HG02610 (cell line): ENCODE measurements around the gene ZDHHC19.
"Not testable (repeated sequence)": the region's sequence is repeated elsewhere in the genome, so short reads cannot be mapped to it uniquely, and the experiment has no call there.

ENCODE experiments used
- ATAC-seq: cut with Tn5 transposase; IDR thresholded peaks from one replicate; pipeline ENCODE4 v1.9.1; 2021; ENCODE audit warnings: mild to moderate bottlenecking, moderate library complexity; ENCODE audit not compliant: unreplicated experiment

The ZDHHC19 gene

GRCh38 chr3:196225763-196226364 is 14.7 kb upstream of the ZDHHC19 start:
- ATAC-seq, result no peak

GRCh38 chr3:196225086-196225485 is 13.9 kb upstream of the ZDHHC19 start:
- no peak for ATAC-seq

- no peak for ATAC-seq
Observed at GRCh38 chr3:196222876-196223595, 11.8 kb upstream of the ZDHHC19 start.

DNA sequence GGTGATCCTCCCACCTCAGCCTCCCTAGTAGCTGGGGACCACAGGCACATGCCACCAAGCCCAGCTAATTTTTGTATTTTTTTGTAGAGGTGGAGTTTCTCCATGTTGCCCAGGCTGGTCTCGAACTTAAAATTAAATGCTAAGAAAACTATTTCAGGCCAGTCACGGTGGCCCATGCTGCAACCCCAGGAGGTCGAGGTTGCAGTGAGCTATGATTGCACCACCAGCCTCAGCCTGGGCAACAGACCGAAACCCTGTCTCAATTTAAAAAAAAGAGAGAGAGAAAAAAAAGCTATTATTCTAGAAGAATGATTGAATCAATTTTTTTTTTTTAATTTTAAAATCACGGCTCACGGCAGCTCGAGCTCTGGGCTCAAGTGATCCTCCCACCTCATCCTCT is 9.8 kb upstream of the ZDHHC19 start:
- ATAC-seq, result no peak

GRCh38 chr3:196220587-196220986 is 9.4 kb upstream of the ZDHHC19 start:
- ATAC-seq, result no peak

DNA sequence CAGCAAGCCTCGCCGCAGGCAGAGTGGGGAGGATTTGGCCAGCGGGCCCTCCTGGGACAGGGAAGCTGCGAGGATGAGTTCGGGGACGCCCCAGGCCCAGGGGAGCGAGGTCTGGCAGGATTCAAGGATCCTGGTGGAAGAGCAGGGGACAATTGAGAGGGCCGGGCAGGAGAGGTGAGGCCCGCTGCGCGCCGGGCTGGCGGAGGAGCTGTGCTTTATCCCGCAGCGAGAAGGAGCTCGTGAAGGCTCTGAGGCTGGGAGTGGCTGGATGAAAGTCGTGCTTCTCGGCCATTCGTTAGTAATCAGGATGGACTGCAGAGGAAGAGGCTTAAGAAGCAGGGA is 8.7 kb upstream of the ZDHHC19 start:
- ATAC-seq, result no peak

DNA sequence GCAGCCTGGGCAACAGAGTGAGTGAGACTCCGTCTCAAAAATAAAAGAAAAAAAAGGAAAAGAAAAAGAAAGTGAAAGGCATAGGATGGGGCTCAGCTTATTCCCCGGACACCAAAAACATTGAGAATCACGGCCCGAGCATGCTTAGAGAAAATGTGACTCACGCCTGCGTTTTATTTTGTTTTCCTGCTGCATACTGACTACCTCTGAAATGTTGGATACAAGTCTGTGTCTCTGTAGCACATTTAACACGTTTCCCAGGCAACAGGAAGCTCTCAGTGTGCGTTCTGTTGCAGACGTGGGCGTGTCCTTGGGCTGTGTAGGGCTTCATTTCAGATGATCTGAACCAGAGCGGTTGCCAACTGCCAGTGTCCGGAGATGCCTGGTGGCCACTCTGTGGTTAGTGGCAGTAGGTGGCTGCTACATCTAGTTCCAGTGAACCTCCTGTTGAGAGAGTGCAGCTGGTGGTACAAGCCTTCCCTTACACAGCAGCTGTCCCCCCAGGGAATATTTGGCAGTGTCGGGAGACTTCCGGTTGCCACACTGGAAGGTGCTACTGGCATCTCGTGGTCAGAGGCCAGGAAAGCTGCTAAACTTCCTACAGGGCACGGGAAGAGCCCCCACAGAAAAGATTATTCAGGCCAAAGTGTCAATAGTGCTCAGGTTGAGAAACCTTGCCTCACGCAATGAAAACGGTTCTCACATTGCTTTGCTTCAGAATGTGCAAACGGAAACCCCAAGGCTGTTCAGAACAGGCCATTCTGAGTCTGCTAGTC is 8.2 kb upstream of the ZDHHC19 start:
- no peak for ATAC-seq

DNA sequence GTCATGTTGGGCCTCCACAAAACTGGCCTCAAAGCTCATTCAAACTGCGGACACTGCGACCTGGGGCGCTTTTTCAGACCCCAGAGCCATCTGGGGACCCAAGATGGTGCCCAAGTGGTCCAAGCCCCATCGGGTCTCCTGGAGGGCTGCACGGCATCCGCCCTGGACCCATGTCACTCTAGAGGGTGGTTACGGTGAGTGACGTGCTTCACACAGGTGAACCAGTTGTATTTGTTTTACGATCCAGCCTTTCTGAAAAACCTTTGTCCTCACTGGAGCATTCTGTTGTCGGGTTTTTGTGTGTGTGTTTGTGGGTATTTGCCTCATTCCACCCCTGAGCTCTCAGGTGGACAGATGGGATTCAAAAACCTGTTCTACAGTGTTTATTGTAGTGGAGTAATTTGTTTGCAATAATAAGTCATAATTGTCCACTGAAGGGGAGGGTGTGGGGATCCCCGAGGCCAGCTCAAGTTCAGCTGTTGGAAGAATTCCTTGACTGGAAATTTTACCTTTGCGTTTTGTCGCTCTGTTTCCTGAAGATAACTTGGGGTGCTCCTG is 7.0 kb upstream of the ZDHHC19 start:
- no peak for ATAC-seq

DNA sequence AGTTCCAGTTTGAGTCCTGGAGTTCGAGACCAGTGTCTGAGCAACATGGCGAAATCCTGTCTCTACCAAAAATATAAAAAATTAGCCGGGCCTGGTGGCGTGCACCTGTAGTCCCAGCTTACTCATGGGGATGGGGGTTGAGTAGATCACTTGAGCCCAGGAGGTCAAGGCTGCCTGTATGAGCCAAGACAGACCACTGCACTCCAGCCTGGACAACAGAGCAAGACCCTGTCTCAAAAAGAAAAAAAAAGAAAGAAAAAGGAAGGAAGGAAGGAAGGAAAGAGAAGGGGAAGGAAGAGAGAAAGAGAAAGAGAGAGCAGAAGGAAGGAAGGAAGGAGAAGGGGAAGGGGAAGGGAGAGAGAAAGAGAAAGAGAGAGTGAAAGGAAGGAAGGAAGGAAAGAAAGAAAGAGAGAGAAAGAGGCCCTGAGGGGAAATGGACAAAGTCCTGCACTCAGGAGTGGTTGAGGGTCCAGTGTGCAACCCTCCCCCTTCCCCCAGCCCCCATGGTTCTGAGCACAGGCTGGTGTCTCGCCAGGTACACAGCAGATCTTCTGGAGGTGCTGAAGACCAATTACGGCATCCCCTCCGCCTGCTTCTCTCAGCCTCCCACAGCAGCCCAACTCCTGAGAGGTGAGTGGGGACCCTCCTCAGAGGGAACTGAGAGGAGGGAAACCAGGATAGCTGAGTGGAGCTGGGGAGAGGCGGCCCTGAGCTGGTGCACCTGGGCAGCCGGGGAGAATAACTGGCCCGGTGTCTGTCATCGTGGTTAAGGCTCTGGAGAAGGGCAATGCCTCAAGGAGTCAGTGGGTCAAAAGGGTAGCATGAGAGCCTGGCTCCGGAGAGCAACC is 6.3 kb upstream of the ZDHHC19 start:
- no peak for ATAC-seq

DNA sequence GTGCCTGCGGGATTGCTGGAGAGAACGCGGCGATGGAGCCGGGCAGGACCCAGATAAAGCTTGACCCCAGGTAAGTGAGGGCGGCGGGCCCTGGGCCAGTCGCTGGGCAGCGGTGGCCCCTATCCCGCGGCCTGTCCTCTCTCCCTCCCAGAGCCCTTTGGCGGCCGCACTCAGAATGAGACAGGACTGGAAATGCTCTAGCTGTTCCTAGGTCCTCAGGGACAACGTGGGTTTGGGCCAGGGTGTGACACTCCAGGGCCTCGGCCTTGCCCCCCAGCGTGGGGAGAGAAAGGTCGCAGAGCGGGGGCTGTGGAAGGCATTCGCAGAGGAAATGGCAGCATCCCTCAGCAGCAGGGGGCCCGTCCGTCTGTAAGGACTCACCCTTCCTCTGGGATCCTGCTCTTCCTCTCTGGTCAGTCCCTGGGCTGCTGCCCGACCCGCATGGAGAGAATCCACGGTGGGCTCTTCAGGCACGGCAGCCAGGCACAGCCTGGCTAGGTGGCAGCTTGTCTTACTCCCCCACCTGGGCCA is 5.5 kb upstream of the ZDHHC19 start:
- ATAC-seq, result no peak

DNA sequence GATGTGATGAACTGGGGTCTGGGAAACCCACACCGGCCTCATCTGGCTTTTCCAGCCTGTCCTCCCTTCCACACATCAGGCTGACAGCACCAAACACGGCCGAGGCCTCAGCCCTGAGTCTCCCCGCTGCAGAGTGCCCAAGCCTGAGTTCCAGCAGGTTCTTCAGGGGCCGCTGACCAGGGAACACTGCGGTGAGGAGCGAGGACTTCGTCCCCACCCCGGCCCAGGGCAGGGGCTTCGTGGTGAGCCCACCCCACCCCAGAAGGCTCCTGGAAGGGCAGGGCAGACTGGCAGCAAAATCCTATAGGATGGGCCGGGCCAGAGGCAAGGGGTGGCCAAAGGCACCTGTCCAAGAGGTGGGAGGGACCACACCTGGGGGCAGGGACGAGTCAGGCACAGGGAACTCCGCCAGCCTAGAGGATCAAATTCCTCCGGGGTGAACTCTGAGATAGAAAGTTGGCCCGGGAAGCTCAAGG is 4.9 kb upstream of the ZDHHC19 start, which contains the start of gene SLC51A:
TSS of gene SLC51A (plus strand) at position 446 of the 476 bp plus-strand sequence. CDS start 179 bp downstream, outside the sequence.
- no peak for ATAC-seq

DNA sequence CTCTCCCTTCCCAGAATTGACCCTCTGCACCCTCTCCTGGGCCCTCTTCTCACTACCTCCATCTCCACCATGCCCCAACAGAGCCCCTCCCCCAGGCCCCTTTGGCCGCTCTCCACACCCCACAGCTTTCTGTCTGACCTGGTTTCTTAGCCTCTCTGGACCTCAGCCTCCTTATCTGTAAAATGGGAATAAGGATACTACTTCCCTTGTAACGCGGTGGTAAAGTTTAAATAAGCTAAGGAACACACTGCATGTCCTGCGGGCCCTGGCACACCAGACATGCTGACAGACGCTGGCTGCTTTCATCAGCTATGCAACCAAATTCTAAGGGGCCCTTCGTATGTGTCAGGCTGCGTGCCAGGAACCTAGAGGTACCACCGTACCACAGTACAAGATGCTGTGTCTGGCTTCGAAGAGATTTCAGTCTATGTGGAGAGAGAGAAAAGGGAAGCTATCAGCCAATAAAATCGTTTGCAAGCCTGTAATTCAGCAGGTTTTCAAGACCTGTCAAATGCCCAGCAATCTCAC is 4.4 kb upstream of the ZDHHC19 start:
- no peak for ATAC-seq

DNA sequence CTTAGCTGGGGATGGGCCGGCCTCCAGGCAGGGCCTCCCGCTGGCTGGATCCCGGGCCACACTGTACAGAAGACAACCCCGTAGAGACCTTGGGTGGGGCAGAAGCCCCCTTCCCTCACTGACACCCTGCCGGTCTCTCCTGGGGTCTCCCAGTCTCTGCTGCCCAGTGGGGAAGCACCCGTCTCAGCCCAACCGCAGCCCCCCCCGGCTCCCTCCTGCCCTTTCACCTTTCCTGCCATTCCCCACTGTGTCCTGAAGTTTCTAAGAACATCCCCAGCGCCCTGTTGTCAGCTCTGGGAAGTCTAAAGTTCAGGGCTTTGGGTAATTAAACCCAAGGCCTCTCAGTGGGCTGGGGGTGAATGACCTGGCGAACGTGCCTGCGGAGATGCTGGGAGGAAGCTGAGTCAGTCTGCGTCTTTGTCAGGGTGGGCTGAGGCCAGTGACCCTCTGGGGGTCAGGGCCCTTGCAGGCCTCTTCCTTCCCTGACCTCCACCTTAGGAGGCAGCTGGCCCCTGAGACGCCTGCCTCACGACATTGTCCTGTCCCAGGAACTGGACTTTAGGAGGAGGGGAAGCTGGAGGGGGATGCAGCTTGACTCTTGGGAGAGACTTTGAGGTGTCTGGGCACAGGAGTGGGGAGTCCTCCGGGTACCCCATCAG is 3.7 kb upstream of the ZDHHC19 start:
- ATAC-seq, result no peak

DNA sequence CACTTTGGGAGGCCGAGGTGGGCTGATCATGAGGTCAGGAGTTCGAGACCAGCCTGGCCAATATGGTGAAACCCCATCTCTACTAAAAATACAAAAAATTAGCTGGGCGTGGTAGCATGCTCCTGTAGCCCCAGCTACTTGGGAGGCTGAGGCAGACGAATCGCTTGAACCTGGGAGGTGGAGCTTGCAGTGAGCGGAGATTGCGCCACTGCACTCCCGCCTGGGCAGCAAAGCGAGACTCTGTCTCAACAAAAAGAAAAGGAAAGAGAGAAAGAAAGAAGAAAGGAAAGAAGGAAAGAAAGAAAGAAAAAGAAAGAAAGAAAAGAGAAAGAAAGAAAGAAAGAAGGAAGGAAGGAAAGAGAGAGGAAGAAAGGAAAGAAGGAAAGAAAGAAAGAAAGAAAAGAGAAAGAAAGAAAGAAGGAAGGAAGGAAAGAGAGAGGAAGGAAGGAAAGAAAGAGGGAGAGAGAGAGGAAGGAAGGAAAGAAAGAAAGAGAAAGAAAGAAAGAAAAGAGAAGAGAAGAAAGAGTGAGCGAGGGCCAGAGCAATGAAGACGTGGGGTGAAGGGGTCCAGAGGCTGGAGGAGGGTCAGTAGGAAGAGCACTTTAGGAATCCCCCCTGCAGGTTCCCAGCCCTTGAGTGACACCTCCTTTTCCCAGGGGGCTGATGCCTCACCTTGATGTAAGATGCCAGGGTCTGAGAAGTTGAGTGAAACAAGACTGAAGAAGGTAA is 1.1 kb downstream of the ZDHHC19 start:
- ATAC-seq, result not testable (repeated sequence)

- no peak for ATAC-seq
Observed at GRCh38 chr3:196208942-196209695, 2.1 kb downstream of the ZDHHC19 start.

GRCh38 chr3:196207833-196208607 is 3.2 kb downstream of the ZDHHC19 start:
- no peak for ATAC-seq

DNA sequence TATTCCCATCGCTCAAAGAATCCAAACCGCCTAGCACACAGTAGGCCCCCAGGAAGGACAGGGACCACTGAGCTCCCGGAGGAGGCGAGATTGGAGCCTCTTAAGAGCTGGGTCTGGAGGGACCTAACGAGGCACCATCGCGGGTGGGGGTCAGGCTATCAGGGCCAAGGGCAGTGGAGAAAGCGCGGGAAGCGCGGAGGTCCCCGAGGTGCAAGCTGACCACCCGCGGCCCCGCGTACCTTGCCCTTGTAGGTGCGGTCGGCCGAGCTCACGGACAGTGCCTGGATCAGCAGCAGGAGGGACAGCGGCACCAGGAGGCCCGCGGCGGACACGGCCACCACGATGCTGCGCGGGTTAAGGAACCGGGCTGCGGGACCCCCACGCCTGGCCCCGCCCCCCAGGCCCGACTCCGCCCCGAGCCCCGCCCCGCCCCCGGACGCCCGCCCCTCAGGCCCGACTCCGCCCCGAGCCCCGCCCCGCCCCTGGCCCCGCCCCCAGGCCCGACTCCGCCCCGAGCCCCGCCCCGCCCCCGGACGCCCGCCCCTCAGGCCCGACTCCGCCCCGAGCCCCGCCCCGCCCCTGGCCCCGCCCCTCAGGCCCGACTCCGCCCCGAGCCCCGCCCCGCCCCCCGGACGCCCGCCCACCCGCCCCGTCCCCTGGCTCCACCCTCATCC is 3.9 kb downstream of the ZDHHC19 start:
- ATAC-seq, result no peak
